WTC11 (cell line): ENCODE data around the gene ATG7. TPM values are rescaled to one million over a fixed set of nuclear protein-coding genes. Genes with fewer than 3 reads are reported as not detected.

ENCODE experiments used
- ATAC-seq: fragments of 200-7000 bp; cut with Tn5 transposase; 2 replicates; pipeline ENCODE4 v1.10.0; 2021; ENCODE audit warnings: mild to moderate bottlenecking, moderate library complexity
- CTCF ChIA-PET: fragments of 300-600 bp; sonication (Branson Sonifier 250); formaldehyde crosslinking; loops from one replicate; lab custom pipeline; 2021; ENCODE audit warnings: antibody characterized with exemption; lab: Charles Lee
- POLR2A ChIA-PET: fragments of 350-600 bp; sonication (Branson Sonifier 250); formaldehyde crosslinking; loops from one replicate; lab custom pipeline; 2021; ENCODE audit warnings: antibody characterized with exemption; lab: Charles Lee
- DNase-seq: peaks from one replicate; pipeline ENCODE4 v3.0.0; 2021; ENCODE audit warnings: low spot score
- H3K27ac Mint-ChIP-seq: 2 replicates; pipeline ENCODE4 v1.8.0; 2021; ENCODE audit warnings: mixed read lengths
- H3K27me3 Mint-ChIP-seq: 2 replicates; pipeline ENCODE4 v1.8.0; 2021; ENCODE audit warnings: low read depth, mild to moderate bottlenecking, moderate library complexity, mixed read lengths
- H3K36me3 Mint-ChIP-seq: 2 replicates; pipeline ENCODE4 v1.8.0; 2021; ENCODE audit warnings: mixed read lengths
- H3K4me1 Mint-ChIP-seq: 2 replicates; pipeline ENCODE4 v1.8.0; 2022; ENCODE audit warnings: mixed read lengths
- H3K4me3 Mint-ChIP-seq: 2 replicates; pipeline ENCODE4 v1.8.0; 2021; ENCODE audit warnings: mild to moderate bottlenecking, moderate library complexity, mixed read lengths
- H3K9me3 Mint-ChIP-seq: 2 replicates; pipeline ENCODE4 v1.8.0; 2021; ENCODE audit warnings: mixed read lengths
- CBFB ChIP-seq: sonication (generic); formaldehyde crosslinking; IDR thresholded peaks from 2 replicates; pipeline ENCODE4 v1.8.1; 2022; ENCODE audit warnings: mild to moderate bottlenecking, low read depth, missing genetic modification reagents
- EMX1 ChIP-seq: fragments of 250-450 bp; sonication (Bioruptor Pico); IDR thresholded peaks from 2 replicates; pipeline ENCODE4 v1.8.0; 2021; ENCODE audit warnings: mild to moderate bottlenecking
- FOXP1 ChIP-seq: sonication (generic); formaldehyde crosslinking; IDR thresholded peaks from 2 replicates; pipeline ENCODE4 v1.8.0; 2022; ENCODE audit warnings: missing genetic modification reagents, mild to moderate bottlenecking, moderate library complexity, borderline replicate concordance
- GABPB1 ChIP-seq: sonication (generic); formaldehyde crosslinking; IDR thresholded peaks from 2 replicates; pipeline ENCODE4 v1.8.1; 2023; ENCODE audit warnings: mild to moderate bottlenecking, missing genetic modification reagents
- GTF2I ChIP-seq: fragments of 250-450 bp; sonication (Bioruptor Pico); conservative IDR thresholded peaks from 2 replicates; pipeline ENCODE4 v1.4.0; 2021; ENCODE audit warnings: mild to moderate bottlenecking
- JUN ChIP-seq: sonication (generic); formaldehyde crosslinking; IDR thresholded peaks from 2 replicates; pipeline ENCODE4 v1.8.0; 2023; ENCODE audit warnings: mild to moderate bottlenecking, missing genetic modification reagents
- MAX ChIP-seq: sonication (generic); formaldehyde crosslinking; IDR thresholded peaks from 2 replicates; pipeline ENCODE4 v1.8.0; 2022; ENCODE audit warnings: mild to moderate bottlenecking, missing genetic modification reagents
- MYBL2 ChIP-seq: sonication (generic); formaldehyde crosslinking; IDR thresholded peaks from 2 replicates; pipeline ENCODE4 v1.8.1; 2023; ENCODE audit warnings: mild to moderate bottlenecking, moderate library complexity, missing genetic modification reagents
- NFE2L1 ChIP-seq: sonication (generic); formaldehyde crosslinking; IDR thresholded peaks from 2 replicates; pipeline ENCODE4 v1.8.1; 2023; ENCODE audit warnings: missing genetic modification reagents
- OVOL2 ChIP-seq: fragments of 250-450 bp; sonication (Bioruptor Pico); IDR thresholded peaks from 2 replicates; pipeline ENCODE4 v1.9.0; 2021; ENCODE audit warnings: mild to moderate bottlenecking, borderline replicate concordance
- PRRX2 ChIP-seq: fragments of 250-450 bp; sonication (Bioruptor Pico); IDR thresholded peaks from 2 replicates; pipeline ENCODE4 v1.8.0; 2021; ENCODE audit warnings: mild to moderate bottlenecking
- TCF7 ChIP-seq: sonication (generic); formaldehyde crosslinking; IDR thresholded peaks from 2 replicates; pipeline ENCODE4 v1.8.0; 2022; ENCODE audit warnings: mild to moderate bottlenecking, low read depth, missing genetic modification reagents, moderate library complexity
- TEAD4 ChIP-seq: sonication (generic); formaldehyde crosslinking; IDR thresholded peaks from 2 replicates; pipeline ENCODE4 v1.8.0; 2022; ENCODE audit warnings: mild to moderate bottlenecking, missing genetic modification reagents
- ZNF138 ChIP-seq: sonication (generic); formaldehyde crosslinking; conservative IDR thresholded peaks from 2 replicates; pipeline ENCODE4 v1.8.1; 2022; ENCODE audit warnings: mild to moderate bottlenecking, moderate library complexity, missing genetic modification reagents
- ZNF396 ChIP-seq: fragments of 250-450 bp; sonication (Bioruptor Pico); IDR thresholded peaks from 2 replicates; pipeline ENCODE4 v1.8.0; 2021; ENCODE audit warnings: mild to moderate bottlenecking, moderate library complexity, borderline replicate concordance
- ZNF423 ChIP-seq: fragments of 250-450 bp; sonication (Bioruptor Pico); IDR thresholded peaks from 2 replicates; pipeline ENCODE4 v2.1.2; 2022; ENCODE audit warnings: mild to moderate bottlenecking, moderate library complexity
- ZNF425 ChIP-seq: fragments of 250-450 bp; sonication (Bioruptor Pico); conservative IDR thresholded peaks from 2 replicates; pipeline ENCODE4 v1.9.0; 2021; ENCODE audit warnings: mild to moderate bottlenecking
- total RNA-seq: library from RNA; stranded (reverse); gene quantifications from 3 replicates; pipeline ENCODE4 v1.2.3, GENCODE V29; 2021
- TF ChIP-seq, protein P1 (sequence below): sonication (generic); formaldehyde crosslinking; IDR thresholded peaks from 2 replicates; pipeline ENCODE4 v1.8.0; 2022; ENCODE audit warnings: mild to moderate bottlenecking, missing genetic modification reagents
- TF ChIP-seq, protein P2 (sequence below): sonication (generic); formaldehyde crosslinking; IDR thresholded peaks from 2 replicates; pipeline ENCODE4 v1.8.1; 2022; ENCODE audit warnings: mild to moderate bottlenecking, moderate library complexity, missing genetic modification reagents
- TF ChIP-seq, protein P3 (sequence below): fragments of 200-600 bp; IDR thresholded peaks from 2 replicates; pipeline ENCODE4 v1.8.0; 2022; ENCODE audit warnings: antibody characterized with exemption

ATG7 gene
- total RNA-seq, 1 experiment from 2014 or later, result 17.5 TPM

DNA sequence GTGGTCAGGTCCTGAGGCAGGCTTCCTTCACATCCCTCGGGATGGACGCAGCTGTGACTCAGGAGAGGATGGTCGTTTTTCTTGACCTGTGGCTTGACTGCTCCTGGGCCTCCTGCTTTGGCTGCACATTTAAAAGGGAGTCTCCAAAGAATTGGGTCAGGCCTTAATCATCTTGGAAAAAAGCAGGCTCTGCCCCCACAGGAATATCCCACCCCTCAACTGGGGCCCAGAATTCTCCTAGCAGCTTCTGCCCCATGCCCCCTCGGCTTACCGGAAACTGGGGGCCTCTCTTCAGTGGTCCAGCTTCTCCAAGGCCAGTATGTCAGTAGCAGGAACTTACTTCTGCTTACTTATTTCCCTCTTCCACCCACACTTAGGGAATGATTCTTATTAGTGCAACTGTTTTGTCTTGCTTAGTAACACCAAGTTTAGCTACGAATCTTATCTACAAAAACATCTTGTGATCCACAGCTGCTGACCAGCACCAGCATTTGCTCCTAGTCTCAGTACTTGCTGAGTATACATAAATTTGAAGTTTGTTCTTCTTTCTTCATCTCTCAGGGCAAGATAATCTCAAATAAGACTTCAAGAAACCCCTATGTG, 35.7 kb downstream of the ATG7 start:
- Mint-ChIP-seq H3K9me3 (no peaks in the 10 kb centered on the region), H3K36me3 (peaks cover 18% of the 10 kb centered on the region), H3K27ac (no peak overlapping the region), H3K4me3 (no peak overlapping the region), H3K27me3 (no peaks in the 10 kb centered on the region), H3K4me1 (peaks cover 5% of the 10 kb centered on the region)
- no peak for TF ChIP-seq NFE2L1 (CRISPR knock-in tag)
- TF ChIP-seq, protein P1, sequence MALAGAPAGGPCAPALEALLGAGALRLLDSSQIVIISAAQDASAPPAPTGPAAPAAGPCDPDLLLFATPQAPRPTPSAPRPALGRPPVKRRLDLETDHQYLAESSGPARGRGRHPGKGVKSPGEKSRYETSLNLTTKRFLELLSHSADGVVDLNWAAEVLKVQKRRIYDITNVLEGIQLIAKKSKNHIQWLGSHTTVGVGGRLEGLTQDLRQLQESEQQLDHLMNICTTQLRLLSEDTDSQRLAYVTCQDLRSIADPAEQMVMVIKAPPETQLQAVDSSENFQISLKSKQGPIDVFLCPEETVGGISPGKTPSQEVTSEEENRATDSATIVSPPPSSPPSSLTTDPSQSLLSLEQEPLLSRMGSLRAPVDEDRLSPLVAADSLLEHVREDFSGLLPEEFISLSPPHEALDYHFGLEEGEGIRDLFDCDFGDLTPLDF (CRISPR knock-in tag), result no peak
- POLR2A ChIA-PET, result no interaction called here
- ATAC-seq, result no peak
- CTCF ChIA-PET, result no interaction called here
- no peak for DNase-seq

GRCh38 chr3:11310258-11310657, 38.1 kb downstream of the ATG7 start:
- Mint-ChIP-seq H3K27me3 (no peaks in the 10 kb centered on the region), H3K4me3 (no peak overlapping the region)
- POLR2A ChIA-PET, result no interaction called here

DNA sequence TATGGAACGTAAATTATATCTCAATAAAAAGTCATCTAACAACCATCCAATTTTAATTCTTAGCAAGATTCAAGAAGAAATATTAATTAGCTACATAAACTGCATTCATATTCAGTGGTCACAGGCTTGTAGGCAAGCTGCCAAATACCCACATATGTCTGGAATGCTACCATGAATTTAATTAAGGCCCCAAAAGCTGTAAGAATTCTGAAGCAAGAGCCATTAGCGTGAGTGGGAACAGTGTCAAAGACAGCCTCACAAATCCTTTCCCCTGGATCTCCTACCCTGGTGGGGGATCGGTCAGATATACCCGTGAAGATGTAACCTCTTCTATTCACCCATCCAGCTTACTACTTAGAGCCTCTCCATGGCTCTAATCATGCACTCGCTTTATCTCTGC, 40.0 kb downstream of the ATG7 start:
- Mint-ChIP-seq H3K27me3 (no peaks in the 10 kb centered on the region), H3K27ac (no peak overlapping the region), H3K4me3 (no peak overlapping the region), H3K36me3 (peaks cover 13% of the 10 kb centered on the region), H3K4me1 (no peaks in the 10 kb centered on the region), H3K9me3 (no peaks in the 10 kb centered on the region)
- TF ChIP-seq CBFB (CRISPR knock-in tag), result no peak
- DNase-seq (no peak), ATAC-seq (no peak)
- ChIA-PET POLR2A (no interaction called here), CTCF (no interaction called here)

More at GRCh38 chr3:11310258-11310657, 38.1 kb downstream of the ATG7 start:
- TF ChIP-seq, protein P1 (CRISPR knock-in tag), result no peak
- TF ChIP-seq FOXP1, result no peak
- no peak for TF ChIP-seq OVOL2 (CRISPR knock-in tag)
- TF ChIP-seq EMX1 (CRISPR knock-in tag), result no peak
- TF ChIP-seq GTF2I, result no peak
- TF ChIP-seq TEAD4 (CRISPR knock-in tag), result no peak
- no peak for TF ChIP-seq ZNF138 (CRISPR knock-in tag)
- TF ChIP-seq JUN (CRISPR knock-in tag), result no peak
- TF ChIP-seq, protein P2, sequence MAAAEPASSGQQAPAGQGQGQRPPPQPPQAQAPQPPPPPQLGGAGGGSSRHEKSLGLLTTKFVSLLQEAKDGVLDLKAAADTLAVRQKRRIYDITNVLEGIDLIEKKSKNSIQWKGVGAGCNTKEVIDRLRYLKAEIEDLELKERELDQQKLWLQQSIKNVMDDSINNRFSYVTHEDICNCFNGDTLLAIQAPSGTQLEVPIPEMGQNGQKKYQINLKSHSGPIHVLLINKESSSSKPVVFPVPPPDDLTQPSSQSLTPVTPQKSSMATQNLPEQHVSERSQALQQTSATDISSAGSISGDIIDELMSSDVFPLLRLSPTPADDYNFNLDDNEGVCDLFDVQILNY, result no peak
- no peak for TF ChIP-seq MYBL2
- TF ChIP-seq, protein P3, sequence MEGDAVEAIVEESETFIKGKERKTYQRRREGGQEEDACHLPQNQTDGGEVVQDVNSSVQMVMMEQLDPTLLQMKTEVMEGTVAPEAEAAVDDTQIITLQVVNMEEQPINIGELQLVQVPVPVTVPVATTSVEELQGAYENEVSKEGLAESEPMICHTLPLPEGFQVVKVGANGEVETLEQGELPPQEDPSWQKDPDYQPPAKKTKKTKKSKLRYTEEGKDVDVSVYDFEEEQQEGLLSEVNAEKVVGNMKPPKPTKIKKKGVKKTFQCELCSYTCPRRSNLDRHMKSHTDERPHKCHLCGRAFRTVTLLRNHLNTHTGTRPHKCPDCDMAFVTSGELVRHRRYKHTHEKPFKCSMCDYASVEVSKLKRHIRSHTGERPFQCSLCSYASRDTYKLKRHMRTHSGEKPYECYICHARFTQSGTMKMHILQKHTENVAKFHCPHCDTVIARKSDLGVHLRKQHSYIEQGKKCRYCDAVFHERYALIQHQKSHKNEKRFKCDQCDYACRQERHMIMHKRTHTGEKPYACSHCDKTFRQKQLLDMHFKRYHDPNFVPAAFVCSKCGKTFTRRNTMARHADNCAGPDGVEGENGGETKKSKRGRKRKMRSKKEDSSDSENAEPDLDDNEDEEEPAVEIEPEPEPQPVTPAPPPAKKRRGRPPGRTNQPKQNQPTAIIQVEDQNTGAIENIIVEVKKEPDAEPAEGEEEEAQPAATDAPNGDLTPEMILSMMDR, result no peak
- TF ChIP-seq PRRX2 (CRISPR knock-in tag), result no peak
- TF ChIP-seq ZNF396 (CRISPR knock-in tag), result no peak
- TF ChIP-seq, all 79 proteins: peak for 0
- H3K36me3 Mint-ChIP-seq, result peaks cover 6% of the 10 kb centered on the region
- DNase-seq (no peak), ATAC-seq (no peak)
- H3K27ac Mint-ChIP-seq, result no peak overlapping the region
- H3K9me3 Mint-ChIP-seq, result no peaks in the 10 kb centered on the region
- H3K4me1 Mint-ChIP-seq, result peaks cover under 1% of the 10 kb centered on the region; the same call in 1 of the 2 replicates
- CTCF ChIA-PET, result interaction anchor here (0.6 kb wide), 1 partner anchor 82 kb away, joined by 6 read pairs; no protein-coding TSS in a partner anchor

DNA sequence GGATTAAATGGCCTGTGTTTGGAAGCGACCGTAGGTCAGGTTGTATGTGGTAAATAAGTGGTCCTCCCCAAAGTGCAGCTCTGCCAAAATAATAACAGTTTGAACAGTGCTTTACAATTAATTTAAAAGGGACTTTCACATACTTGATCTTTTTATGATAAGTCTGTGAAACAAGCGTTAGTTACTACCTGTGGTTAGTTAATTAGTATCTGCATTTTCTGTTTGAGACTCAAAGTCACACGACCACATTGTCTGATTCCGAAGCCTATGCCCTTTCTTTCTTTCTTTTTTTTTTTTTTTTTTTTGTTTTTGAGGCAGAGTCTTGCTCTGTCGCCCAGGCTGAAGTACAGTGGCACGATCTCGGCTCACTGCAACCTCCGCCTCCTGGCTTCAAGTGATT, 45.1 kb downstream of the ATG7 start:
- Mint-ChIP-seq H3K27ac (no peak overlapping the region), H3K36me3 (peaks cover 17% of the 10 kb centered on the region), H3K4me1 (no peaks in the 10 kb centered on the region), H3K4me3 (no peak overlapping the region), H3K27me3 (no peaks in the 10 kb centered on the region), H3K9me3 (no peaks in the 10 kb centered on the region)
- ChIA-PET POLR2A (no interaction called here), CTCF (no interaction called here)
- no peak for ATAC-seq
- no peak for DNase-seq
- TF ChIP-seq GTF2I, result no peak
- no peak for TF ChIP-seq TCF7 (CRISPR knock-in tag)
- no peak for TF ChIP-seq GABPB1
- TF ChIP-seq ZNF425 (CRISPR knock-in tag), result no peak
- TF ChIP-seq MAX (CRISPR knock-in tag), result no peak
- no peak for TF ChIP-seq ZNF423 (CRISPR knock-in tag)
